GM12874 (cell line): ENCODE results near the gene CEACAM19.

ENCODE experiments used
- CTCF ChIP-seq: IDR thresholded peaks from 2 replicates; pipeline ENCODE4 v1.5.1; 2011; ENCODE audit warnings: low read depth, mild to moderate bottlenecking, control low read depth, low read length, moderate library complexity; ENCODE audit not compliant: insufficient read depth

Gene CEACAM19

GRCh38 chr19:44671400-44671799, at the start of gene CEACAM19:
Gene CEACAM19, plus strand, starts transcription at chr19:44671482. Its CDS starts 450 bp downstream, at chr19:44671932.
- no peak for TF ChIP-seq CTCF

- TF ChIP-seq CTCF, result no peak
Observed at GRCh38 chr19:44623080-44623479, 48.2 kb upstream of the CEACAM19 start.

GRCh38 chr19:44623626-44624025, 47.7 kb upstream of the CEACAM19 start:
- no peak for TF ChIP-seq CTCF

- TF ChIP-seq CTCF, result no peak
Observed at GRCh38 chr19:44624840-44625354, 46.4 kb upstream of the CEACAM19 start.

- no peak for TF ChIP-seq CTCF
Observed at GRCh38 chr19:44626048-44626624, 45.1 kb upstream of the CEACAM19 start.

- no peak for TF ChIP-seq CTCF
Observed at GRCh38 chr19:44627631-44628030, 43.7 kb upstream of the CEACAM19 start.

- no peak for TF ChIP-seq CTCF
Observed at GRCh38 chr19:44628793-44629192, 42.5 kb upstream of the CEACAM19 start.
